PFSK-1 (cell line): ENCODE results near the gene HS1BP3.

Source experiments
- FOXP2 ChIP-seq: optimal IDR thresholded peaks from 2 replicates; pipeline ENCODE3; 2011; ENCODE audit warnings: borderline replicate concordance, control low read depth, inconsistent platforms; ENCODE audit not compliant: insufficient read depth; ENCODE audit errors: extremely low read length, extremely low read depth
- POLR2AphosphoS5 ChIP-seq: IDR thresholded peaks from 2 replicates; pipeline ENCODE4 v1.6.1; 2012; ENCODE audit warnings: low read depth, mild to moderate bottlenecking, control low read depth, low read length, moderate library complexity
- REST ChIP-seq, 2 experiments: IDR thresholded peaks; 2 replicates each; pipeline versions ENCODE4 v1.6.1 to v1.8.0; 2011 to 2012; ENCODE audit warnings: low read depth in 2 of 2, low read length in 2 of 2, control low read depth in 1 of 2, inconsistent platforms in 1 of 2, mild to moderate bottlenecking in 1 of 2, moderate library complexity in 1 of 2; ENCODE audit not compliant: insufficient read depth in 1 of 2
- SIN3A ChIP-seq: IDR thresholded peaks from 2 replicates; pipeline ENCODE4 v1.6.1; 2012; ENCODE audit warnings: mild to moderate bottlenecking, low read length, moderate library complexity, borderline replicate concordance; ENCODE audit not compliant: insufficient read depth
- TAF1 ChIP-seq: IDR thresholded peaks from 2 replicates; pipeline ENCODE4 v1.6.1; 2012; ENCODE audit warnings: low read length, control low read depth, borderline replicate concordance; ENCODE audit not compliant: insufficient read depth

GRCh38 chr2:20575935-20576597 lies 74.8 kb downstream of the HS1BP3 start:
- TF ChIP-seq FOXP2 (no peak), REST (IDR thresholded peaks at IDR 0.05; ENCODE audit: insufficient read depth in 1 of 2, low read depth in 2 of 2, low read length in 2 of 2) (no peak), SIN3A (no peak), POLR2AphosphoS5 (no peak), TAF1 (no peak)
